ENCODE data around the gene SETD1A. TPM values are rescaled to one million over a fixed set of nuclear protein-coding genes. Genes with fewer than 3 reads are reported as not detected.

The SETD1A gene
- polyA plus RNA-seq, 2 of the 4 experiments (the other 2 are of a cell fraction) = 2.0 to 21.2 TPM

DNA sequence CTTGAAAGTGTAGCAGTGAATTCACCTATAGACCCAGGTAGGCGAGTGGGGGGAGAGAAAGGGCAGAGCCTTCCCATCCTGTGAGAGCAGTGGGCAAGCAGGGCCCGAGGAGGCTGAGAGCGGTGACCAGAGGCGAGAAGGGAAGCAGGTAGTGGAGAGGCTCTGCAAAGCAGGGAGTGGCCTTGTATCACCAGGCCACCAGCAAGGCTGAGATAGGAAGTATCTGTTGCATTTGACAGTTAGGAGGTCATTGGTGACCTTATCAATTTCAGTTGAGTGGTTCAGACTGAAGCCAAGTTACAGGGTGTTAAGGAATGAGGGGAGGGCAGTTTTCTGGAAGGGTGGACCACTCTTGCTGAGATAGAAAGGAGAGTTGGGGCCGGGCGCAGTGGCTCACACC is 16.8 kb downstream of the SETD1A start:
- no peak for DNase-seq (ENCODE audit: low read depth in 1 of 2, low spot score in 1 of 2)
- no peak for FAIRE-seq
- no peaks in the 10 kb centered on the region for H3K9me3 ChIP-seq
- no peak overlapping the region for H3K27ac ChIP-seq
- ChIA-PET POLR2A (no interaction called here), CTCF (interaction anchor here (0.9 to 1.9 kb wide), 2 partner anchors 10 to 15 kb away, joined by 3 to 13 read pairs; partner anchors contain the start of gene HSD3B7)
- no peak for ATAC-seq
- 97% methylated on average over 6 of the region's 6 CpGs for WGBS (ENCODE audit: missing lambda C conversion rate)
- H3K4me1 ChIP-seq = no peaks in the 10 kb centered on the region
- no peak overlapping the region for H3K4me3 ChIP-seq
- no peak overlapping the region for H3K4me2 ChIP-seq
- TF ChIP-seq EHF (CRISPR knock-in tag; IDR thresholded peaks at IDR 0.05) = no peak
- TF ChIP-seq, protein P1, sequence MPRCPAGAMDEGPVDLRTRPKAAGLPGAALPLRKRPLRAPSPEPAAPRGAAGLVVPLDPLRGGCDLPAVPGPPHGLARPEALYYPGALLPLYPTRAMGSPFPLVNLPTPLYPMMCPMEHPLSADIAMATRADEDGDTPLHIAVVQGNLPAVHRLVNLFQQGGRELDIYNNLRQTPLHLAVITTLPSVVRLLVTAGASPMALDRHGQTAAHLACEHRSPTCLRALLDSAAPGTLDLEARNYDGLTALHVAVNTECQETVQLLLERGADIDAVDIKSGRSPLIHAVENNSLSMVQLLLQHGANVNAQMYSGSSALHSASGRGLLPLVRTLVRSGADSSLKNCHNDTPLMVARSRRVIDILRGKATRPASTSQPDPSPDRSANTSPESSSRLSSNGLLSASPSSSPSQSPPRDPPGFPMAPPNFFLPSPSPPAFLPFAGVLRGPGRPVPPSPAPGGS (IDR thresholded peaks at IDR 0.05) = no peak
- TF ChIP-seq, protein P2, sequence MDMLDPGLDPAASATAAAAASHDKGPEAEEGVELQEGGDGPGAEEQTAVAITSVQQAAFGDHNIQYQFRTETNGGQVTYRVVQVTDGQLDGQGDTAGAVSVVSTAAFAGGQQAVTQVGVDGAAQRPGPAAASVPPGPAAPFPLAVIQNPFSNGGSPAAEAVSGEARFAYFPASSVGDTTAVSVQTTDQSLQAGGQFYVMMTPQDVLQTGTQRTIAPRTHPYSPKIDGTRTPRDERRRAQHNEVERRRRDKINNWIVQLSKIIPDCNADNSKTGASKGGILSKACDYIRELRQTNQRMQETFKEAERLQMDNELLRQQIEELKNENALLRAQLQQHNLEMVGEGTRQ (IDR thresholded peaks at IDR 0.05) = no peak
- TF ChIP-seq CEBPB (IDR thresholded peaks at IDR 0.05) = no peak
- no peak for TF ChIP-seq RCOR1 (IDR thresholded peaks at IDR 0.05; ENCODE audit: low read depth, low read length)
- TF ChIP-seq, protein P3, sequence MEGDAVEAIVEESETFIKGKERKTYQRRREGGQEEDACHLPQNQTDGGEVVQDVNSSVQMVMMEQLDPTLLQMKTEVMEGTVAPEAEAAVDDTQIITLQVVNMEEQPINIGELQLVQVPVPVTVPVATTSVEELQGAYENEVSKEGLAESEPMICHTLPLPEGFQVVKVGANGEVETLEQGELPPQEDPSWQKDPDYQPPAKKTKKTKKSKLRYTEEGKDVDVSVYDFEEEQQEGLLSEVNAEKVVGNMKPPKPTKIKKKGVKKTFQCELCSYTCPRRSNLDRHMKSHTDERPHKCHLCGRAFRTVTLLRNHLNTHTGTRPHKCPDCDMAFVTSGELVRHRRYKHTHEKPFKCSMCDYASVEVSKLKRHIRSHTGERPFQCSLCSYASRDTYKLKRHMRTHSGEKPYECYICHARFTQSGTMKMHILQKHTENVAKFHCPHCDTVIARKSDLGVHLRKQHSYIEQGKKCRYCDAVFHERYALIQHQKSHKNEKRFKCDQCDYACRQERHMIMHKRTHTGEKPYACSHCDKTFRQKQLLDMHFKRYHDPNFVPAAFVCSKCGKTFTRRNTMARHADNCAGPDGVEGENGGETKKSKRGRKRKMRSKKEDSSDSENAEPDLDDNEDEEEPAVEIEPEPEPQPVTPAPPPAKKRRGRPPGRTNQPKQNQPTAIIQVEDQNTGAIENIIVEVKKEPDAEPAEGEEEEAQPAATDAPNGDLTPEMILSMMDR (IDR thresholded peaks at IDR 0.05) = no peak
- no peak for TF ChIP-seq BHLHE40 (IDR thresholded peaks at IDR 0.05; ENCODE audit: low read depth, low read length)
- TF ChIP-seq TFCP2L1 (CRISPR knock-in tag; IDR thresholded peaks at IDR 0.05) = no peak
- no peak for TF ChIP-seq ZNF302 (CRISPR knock-in tag; IDR thresholded peaks at IDR 0.05)
- TF ChIP-seq, protein P4, sequence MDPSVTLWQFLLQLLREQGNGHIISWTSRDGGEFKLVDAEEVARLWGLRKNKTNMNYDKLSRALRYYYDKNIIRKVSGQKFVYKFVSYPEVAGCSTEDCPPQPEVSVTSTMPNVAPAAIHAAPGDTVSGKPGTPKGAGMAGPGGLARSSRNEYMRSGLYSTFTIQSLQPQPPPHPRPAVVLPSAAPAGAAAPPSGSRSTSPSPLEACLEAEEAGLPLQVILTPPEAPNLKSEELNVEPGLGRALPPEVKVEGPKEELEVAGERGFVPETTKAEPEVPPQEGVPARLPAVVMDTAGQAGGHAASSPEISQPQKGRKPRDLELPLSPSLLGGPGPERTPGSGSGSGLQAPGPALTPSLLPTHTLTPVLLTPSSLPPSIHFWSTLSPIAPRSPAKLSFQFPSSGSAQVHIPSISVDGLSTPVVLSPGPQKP (IDR thresholded peaks at IDR 0.05; ENCODE audit: low read depth, low read length) = no peak
- no peak for TF ChIP-seq POLR2A (IDR thresholded peaks at IDR 0.05; ENCODE audit: low read length)
- TF ChIP-seq NFE2L2 (conservative IDR thresholded peaks at IDR 0.05; ENCODE audit: low read length) = no peak
- TF ChIP-seq, protein P5, sequence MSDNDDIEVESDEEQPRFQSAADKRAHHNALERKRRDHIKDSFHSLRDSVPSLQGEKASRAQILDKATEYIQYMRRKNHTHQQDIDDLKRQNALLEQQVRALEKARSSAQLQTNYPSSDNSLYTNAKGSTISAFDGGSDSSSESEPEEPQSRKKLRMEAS (IDR thresholded peaks at IDR 0.05) = no peak
- no peak for TF ChIP-seq CBX2 (IDR thresholded peaks at IDR 0.05; ENCODE audit: borderline replicate concordance, low read depth)
- no peak for TF ChIP-seq JUNB (IDR thresholded peaks at IDR 0.05)
- TF ChIP-seq KDM1A (IDR thresholded peaks at IDR 0.05; ENCODE audit: low read depth) = no peak
- no peak for TF ChIP-seq EP300 (IDR thresholded peaks at IDR 0.05)
- TF ChIP-seq, protein P6, sequence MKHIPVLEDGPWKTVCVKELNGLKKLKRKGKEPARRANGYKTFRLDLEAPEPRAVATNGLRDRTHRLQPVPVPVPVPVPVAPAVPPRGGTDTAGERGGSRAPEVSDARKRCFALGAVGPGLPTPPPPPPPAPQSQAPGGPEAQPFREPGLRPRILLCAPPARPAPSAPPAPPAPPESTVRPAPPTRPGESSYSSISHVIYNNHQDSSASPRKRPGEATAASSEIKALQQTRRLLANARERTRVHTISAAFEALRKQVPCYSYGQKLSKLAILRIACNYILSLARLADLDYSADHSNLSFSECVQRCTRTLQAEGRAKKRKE (CRISPR knock-in tag; IDR thresholded peaks at IDR 0.05; ENCODE audit: low read depth) = no peak
- no peak for TF ChIP-seq FOSB (CRISPR knock-in tag; IDR thresholded peaks at IDR 0.05)

DNA sequence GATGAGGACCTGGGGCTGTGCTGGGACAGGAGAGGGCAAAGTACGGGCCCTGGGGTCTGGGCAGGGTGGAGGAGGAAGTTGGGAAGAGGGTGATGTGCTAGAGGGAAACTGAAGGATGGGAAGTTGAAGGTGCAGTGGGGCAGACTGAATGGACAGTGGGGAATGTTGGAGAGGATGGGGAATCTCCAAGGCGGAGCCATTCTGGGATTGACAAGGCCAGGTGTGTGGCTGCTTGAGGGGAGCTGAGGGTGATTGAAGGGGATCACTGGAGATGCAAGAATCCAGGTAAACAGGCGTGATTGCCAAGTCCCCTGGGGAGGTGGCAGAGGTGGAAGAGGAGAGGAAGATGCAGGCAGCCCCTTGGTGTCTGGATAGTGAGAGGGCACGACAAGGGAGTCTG is 18.9 kb downstream of the SETD1A start:
- no peak for FAIRE-seq
- WGBS (ENCODE audit: missing lambda C conversion rate) = 94% methylated on average over 4 of the region's 4 CpGs
- no peak for DNase-seq (ENCODE audit: low read depth in 1 of 2, low spot score in 1 of 2)
- Histone ChIP-seq H3K27ac (no peak overlapping the region), H3K4me1 (no peaks in the 10 kb centered on the region), H3K4me2 (no peak overlapping the region), H3K4me3 (no peak overlapping the region), H3K9me3 (no peaks in the 10 kb centered on the region)
- POLR2A ChIA-PET = no interaction called here
- CTCF ChIA-PET = interaction anchor here (1.2 to 2.3 kb wide), 5 partner anchors 7 to 467 kb away, joined by 3 to 11 read pairs (median 5); no protein-coding TSS in a partner anchor
- no peak for ATAC-seq
- TF ChIP-seq, protein P7, sequence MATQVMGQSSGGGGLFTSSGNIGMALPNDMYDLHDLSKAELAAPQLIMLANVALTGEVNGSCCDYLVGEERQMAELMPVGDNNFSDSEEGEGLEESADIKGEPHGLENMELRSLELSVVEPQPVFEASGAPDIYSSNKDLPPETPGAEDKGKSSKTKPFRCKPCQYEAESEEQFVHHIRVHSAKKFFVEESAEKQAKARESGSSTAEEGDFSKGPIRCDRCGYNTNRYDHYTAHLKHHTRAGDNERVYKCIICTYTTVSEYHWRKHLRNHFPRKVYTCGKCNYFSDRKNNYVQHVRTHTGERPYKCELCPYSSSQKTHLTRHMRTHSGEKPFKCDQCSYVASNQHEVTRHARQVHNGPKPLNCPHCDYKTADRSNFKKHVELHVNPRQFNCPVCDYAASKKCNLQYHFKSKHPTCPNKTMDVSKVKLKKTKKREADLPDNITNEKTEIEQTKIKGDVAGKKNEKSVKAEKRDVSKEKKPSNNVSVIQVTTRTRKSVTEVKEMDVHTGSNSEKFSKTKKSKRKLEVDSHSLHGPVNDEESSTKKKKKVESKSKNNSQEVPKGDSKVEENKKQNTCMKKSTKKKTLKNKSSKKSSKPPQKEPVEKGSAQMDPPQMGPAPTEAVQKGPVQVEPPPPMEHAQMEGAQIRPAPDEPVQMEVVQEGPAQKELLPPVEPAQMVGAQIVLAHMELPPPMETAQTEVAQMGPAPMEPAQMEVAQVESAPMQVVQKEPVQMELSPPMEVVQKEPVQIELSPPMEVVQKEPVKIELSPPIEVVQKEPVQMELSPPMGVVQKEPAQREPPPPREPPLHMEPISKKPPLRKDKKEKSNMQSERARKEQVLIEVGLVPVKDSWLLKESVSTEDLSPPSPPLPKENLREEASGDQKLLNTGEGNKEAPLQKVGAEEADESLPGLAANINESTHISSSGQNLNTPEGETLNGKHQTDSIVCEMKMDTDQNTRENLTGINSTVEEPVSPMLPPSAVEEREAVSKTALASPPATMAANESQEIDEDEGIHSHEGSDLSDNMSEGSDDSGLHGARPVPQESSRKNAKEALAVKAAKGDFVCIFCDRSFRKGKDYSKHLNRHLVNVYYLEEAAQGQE (IDR thresholded peaks at IDR 0.05) = no peak
- TF ChIP-seq SREBF2 (IDR thresholded peaks at IDR 0.05) (no peak), EHMT2 (IDR thresholded peaks at IDR 0.05; ENCODE audit: low read depth) (no peak), MAFK (IDR thresholded peaks at IDR 0.05; ENCODE audit: partially characterized antibody) (no peak), HEYL (CRISPR knock-in tag; IDR thresholded peaks at IDR 0.05) (no peak), EHF (CRISPR knock-in tag; IDR thresholded peaks at IDR 0.05) (no peak), HOXB5 (CRISPR knock-in tag; IDR thresholded peaks at IDR 0.05) (no peak), ZC3H11A (IDR thresholded peaks at IDR 0.05) (no peak)
- TF ChIP-seq, protein P8, sequence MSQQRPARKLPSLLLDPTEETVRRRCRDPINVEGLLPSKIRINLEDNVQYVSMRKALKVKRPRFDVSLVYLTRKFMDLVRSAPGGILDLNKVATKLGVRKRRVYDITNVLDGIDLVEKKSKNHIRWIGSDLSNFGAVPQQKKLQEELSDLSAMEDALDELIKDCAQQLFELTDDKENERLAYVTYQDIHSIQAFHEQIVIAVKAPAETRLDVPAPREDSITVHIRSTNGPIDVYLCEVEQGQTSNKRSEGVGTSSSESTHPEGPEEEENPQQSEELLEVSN (IDR thresholded peaks at IDR 0.05; ENCODE audit: borderline replicate concordance, low read depth) = no peak
- TF ChIP-seq, protein P9, sequence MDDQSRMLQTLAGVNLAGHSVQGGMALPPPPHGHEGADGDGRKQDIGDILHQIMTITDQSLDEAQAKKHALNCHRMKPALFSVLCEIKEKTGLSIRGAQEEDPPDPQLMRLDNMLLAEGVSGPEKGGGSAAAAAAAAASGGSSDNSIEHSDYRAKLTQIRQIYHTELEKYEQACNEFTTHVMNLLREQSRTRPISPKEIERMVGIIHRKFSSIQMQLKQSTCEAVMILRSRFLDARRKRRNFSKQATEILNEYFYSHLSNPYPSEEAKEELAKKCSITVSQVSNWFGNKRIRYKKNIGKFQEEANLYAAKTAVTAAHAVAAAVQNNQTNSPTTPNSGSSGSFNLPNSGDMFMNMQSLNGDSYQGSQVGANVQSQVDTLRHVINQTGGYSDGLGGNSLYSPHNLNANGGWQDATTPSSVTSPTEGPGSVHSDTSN (IDR thresholded peaks at IDR 0.05) = no peak

Data from A549 (cell line).